HG02885 (cell line): ENCODE data around the gene RHBG.
A peak's percentile ranks its signal among the peaks of the same experiment; 100 is the strongest.

Experiments used
- ATAC-seq: cut with Tn5 transposase; IDR thresholded peaks from one replicate; pipeline ENCODE4 v1.9.1; 2021; ENCODE audit warnings: mild to moderate bottlenecking; ENCODE audit not compliant: unreplicated experiment, poor library complexity

The RHBG gene

GRCh38 chr1:156402331-156403020 lies 33.5 kb downstream of the RHBG start:
- no peak for ATAC-seq

- ATAC-seq, result no peak
Measured at GRCh38 chr1:156405670-156406069, 36.7 kb downstream of the RHBG start.

GRCh38 chr1:156406251-156406650 lies 37.2 kb downstream of the RHBG start:
- no peak for ATAC-seq

- ATAC-seq, result no peak
Measured at GRCh38 chr1:156407344-156407743, 38.3 kb downstream of the RHBG start.

- no peak for ATAC-seq
Measured at GRCh38 chr1:156407760-156408159, 38.7 kb downstream of the RHBG start.

GRCh38 chr1:156409439-156409838 lies 40.4 kb downstream of the RHBG start:
- no peak for ATAC-seq

- ATAC-seq, result no peak
Measured at GRCh38 chr1:156410238-156410637, 41.2 kb downstream of the RHBG start.

- no peak for ATAC-seq
Measured at GRCh38 chr1:156410740-156411139, 41.7 kb downstream of the RHBG start.

GRCh38 chr1:156412653-156413321 lies 43.8 kb downstream of the RHBG start:
- no peak for ATAC-seq

GRCh38 chr1:156413391-156414246 lies 44.6 kb downstream of the RHBG start:
- ATAC-seq, result no peak

- ATAC-seq, result no peak
Measured at GRCh38 chr1:156414461-156415064, 45.6 kb downstream of the RHBG start.

GRCh38 chr1:156416993-156417392 lies 48.0 kb downstream of the RHBG start:
- no peak for ATAC-seq

- no peak for ATAC-seq
Measured at GRCh38 chr1:156417401-156418020, 48.5 kb downstream of the RHBG start.

- no peak for ATAC-seq
Measured at GRCh38 chr1:156418416-156419070, 49.5 kb downstream of the RHBG start.

- ATAC-seq, result no peak
Measured at GRCh38 chr1:156419854-156420204, 50.8 kb downstream of the RHBG start.

- ATAC-seq, result no peak
Measured at GRCh38 chr1:156420205-156421061, 51.4 kb downstream of the RHBG start.

GRCh38 chr1:156421062-156421938 lies 52.3 kb downstream of the RHBG start:
- peak; percentile 81 for ATAC-seq
